Calu3 (cell line): ENCODE results near the gene MS4A4A. TPM values are rescaled to one million over a fixed set of nuclear protein-coding genes. Genes with fewer than 3 reads are reported as not detected.

Experiments used
- BruUV-seq: library from RNA; stranded (reverse); fragments of 400-500 nt; replicated peaks from 2 replicates; lab custom pipeline; 2021; lab: Mats Ljungman, UMichigan
- CTCF ChIA-PET: fragments of 300-600 bp; sonication (Branson Sonifier 250); formaldehyde crosslinking; loops from one replicate; lab custom pipeline; 2022; ENCODE audit warnings: antibody characterized with exemption; lab: Charles Lee
- DNase-seq: peaks from one replicate; pipeline ENCODE4 v3.0.0; 2022
- H3K27ac Mint-ChIP-seq: one replicate; pipeline ENCODE4 v1.8.0; 2022; ENCODE audit warnings: mixed read lengths; ENCODE audit not compliant: unreplicated experiment
- H3K27me3 Mint-ChIP-seq: one replicate; pipeline ENCODE4 v1.8.0; 2022; ENCODE audit warnings: mixed read lengths; ENCODE audit not compliant: unreplicated experiment
- H3K36me3 Mint-ChIP-seq: one replicate; pipeline ENCODE4 v1.8.0; 2022; ENCODE audit warnings: mild to moderate bottlenecking, moderate library complexity, mixed read lengths; ENCODE audit not compliant: insufficient read depth, unreplicated experiment
- H3K4me1 Mint-ChIP-seq: one replicate; pipeline ENCODE4 v1.8.0; 2022; ENCODE audit warnings: mild to moderate bottlenecking, low read depth, mixed read lengths; ENCODE audit not compliant: unreplicated experiment
- H3K4me3 Mint-ChIP-seq: one replicate; pipeline ENCODE4 v1.8.0; 2022; ENCODE audit warnings: mild to moderate bottlenecking, low read depth, moderate library complexity, mixed read lengths; ENCODE audit not compliant: unreplicated experiment
- H3K9me3 Mint-ChIP-seq: one replicate; pipeline ENCODE4 v1.8.0; 2022; ENCODE audit warnings: low read depth, mixed read lengths; ENCODE audit not compliant: unreplicated experiment
- intact Hi-C: fragments of 100-400 bp; cut with micrococcal nuclease; formaldehyde crosslinking; loops from one replicate; pipeline ENCODE4 v1.10.0; 2022; ENCODE audit not compliant: unreplicated experiment
- total RNA-seq: library from RNA; stranded (reverse); gene quantifications from 2 replicates; pipeline ENCODE4 v1.2.3, GENCODE V29; 2022
- TF ChIP-seq, protein P1 (sequence below): fragments of 200-600 bp; IDR thresholded peaks from one replicate; pipeline ENCODE4 v1.8.0; 2022; ENCODE audit warnings: antibody characterized with exemption; ENCODE audit not compliant: unreplicated experiment

MS4A4A gene
- total RNA-seq, 1 experiment from 2014 or later, result not detected

DNA sequence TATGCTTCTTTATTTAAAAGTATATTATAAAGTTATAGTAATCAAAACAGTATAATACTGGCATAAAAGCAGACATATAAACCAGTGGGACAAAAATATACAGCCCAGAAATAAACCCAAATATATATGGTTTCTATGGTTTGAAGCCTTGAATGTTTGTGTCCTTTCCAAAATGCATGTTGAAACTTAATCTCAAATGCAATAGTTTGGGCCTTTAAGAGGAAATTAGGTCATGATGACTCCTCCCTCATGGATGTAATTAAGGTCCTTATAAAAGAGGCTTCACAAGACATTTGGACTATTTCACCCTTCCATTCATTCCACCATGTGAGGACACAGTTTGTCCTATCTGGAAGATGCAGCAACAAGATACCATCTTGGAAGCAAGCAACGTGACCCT lies 46.5 kb downstream of the MS4A4A start, which contains the start of gene MS4A6E:
Gene MS4A6E, plus strand, starts transcription at position 301 of the 400 bp plus-strand sequence. CDS start 7,641 bp downstream, outside the sequence.
- H3K9me3 Mint-ChIP-seq, result no peaks in the 10 kb centered on the region
- TF ChIP-seq, protein P1, sequence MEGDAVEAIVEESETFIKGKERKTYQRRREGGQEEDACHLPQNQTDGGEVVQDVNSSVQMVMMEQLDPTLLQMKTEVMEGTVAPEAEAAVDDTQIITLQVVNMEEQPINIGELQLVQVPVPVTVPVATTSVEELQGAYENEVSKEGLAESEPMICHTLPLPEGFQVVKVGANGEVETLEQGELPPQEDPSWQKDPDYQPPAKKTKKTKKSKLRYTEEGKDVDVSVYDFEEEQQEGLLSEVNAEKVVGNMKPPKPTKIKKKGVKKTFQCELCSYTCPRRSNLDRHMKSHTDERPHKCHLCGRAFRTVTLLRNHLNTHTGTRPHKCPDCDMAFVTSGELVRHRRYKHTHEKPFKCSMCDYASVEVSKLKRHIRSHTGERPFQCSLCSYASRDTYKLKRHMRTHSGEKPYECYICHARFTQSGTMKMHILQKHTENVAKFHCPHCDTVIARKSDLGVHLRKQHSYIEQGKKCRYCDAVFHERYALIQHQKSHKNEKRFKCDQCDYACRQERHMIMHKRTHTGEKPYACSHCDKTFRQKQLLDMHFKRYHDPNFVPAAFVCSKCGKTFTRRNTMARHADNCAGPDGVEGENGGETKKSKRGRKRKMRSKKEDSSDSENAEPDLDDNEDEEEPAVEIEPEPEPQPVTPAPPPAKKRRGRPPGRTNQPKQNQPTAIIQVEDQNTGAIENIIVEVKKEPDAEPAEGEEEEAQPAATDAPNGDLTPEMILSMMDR, result no peak
- no peak within 1 kb of the TSS for H3K27ac Mint-ChIP-seq
- intact Hi-C loops, result no loop called here
- DNase-seq, result no peak
- H3K36me3 Mint-ChIP-seq, result no peaks in the 10 kb centered on the region
- H3K27me3 Mint-ChIP-seq, result no peaks in the 10 kb centered on the region
- H3K4me1 Mint-ChIP-seq, result no peaks in the 10 kb centered on the region
- CTCF ChIA-PET, result no interaction called here
- H3K4me3 Mint-ChIP-seq, result no peak within 1 kb of the TSS
- no TSS peak for BruUV-seq

DNA sequence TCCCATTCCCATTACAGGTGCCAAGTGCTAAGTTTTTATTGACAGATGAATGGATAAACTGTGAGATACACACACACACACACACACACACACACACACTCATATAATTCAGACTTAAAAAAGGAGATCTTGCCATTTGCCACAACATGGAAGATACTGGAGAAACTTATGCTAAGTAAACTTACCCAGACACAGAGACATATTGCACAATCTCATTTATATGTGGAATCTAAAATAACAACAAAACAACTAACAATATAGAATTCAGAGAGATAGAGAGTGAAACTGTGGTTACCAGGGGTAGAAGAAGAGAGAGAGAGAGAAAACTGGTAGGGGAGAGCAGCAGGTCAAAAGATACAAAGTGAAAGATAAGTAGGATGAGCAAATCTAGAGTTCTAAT lies 48.0 kb downstream of the MS4A4A start:
- H3K27me3 Mint-ChIP-seq, result no peaks in the 10 kb centered on the region
- no peaks in the 10 kb centered on the region for H3K4me1 Mint-ChIP-seq
- intact Hi-C loops, result no loop called here
- TF ChIP-seq, protein P1, result no peak
- CTCF ChIA-PET, result no interaction called here
- BruUV-seq, result no TSS peak
- DNase-seq, result no peak
- no peaks in the 10 kb centered on the region for H3K9me3 Mint-ChIP-seq
- H3K36me3 Mint-ChIP-seq, result no peaks in the 10 kb centered on the region
- H3K4me3 Mint-ChIP-seq, result no peak overlapping the region
- no peak overlapping the region for H3K27ac Mint-ChIP-seq

DNA sequence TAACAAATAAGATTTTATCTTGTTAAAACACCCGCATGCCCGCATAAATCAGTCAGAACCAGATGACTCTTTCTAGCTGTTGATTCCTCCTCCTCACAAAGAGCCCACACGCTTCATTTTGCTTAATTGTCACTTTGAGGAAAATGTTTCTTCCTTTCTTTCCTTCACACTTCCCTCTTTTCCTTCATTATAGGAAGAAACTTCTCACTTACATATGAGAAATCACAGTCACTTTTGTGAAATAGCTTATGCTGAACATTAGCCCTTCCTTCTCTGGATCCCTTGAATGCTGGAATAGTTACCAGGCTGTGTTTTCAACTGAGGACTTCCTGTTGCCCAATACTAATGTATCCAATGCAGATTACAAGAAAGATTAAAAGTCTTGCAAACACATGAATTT lies 52.4 kb downstream of the MS4A4A start:
- H3K27me3 Mint-ChIP-seq, result no peaks in the 10 kb centered on the region
- CTCF ChIA-PET, result no interaction called here
- no peak for DNase-seq
- TF ChIP-seq, protein P1, result no peak
- intact Hi-C loops, result no loop called here
- H3K4me3 Mint-ChIP-seq, result no peak overlapping the region
- BruUV-seq, result no TSS peak
- no peaks in the 10 kb centered on the region for H3K4me1 Mint-ChIP-seq
- no peaks in the 10 kb centered on the region for H3K9me3 Mint-ChIP-seq
- H3K27ac Mint-ChIP-seq, result no peak overlapping the region
- H3K36me3 Mint-ChIP-seq, result no peaks in the 10 kb centered on the region

DNA sequence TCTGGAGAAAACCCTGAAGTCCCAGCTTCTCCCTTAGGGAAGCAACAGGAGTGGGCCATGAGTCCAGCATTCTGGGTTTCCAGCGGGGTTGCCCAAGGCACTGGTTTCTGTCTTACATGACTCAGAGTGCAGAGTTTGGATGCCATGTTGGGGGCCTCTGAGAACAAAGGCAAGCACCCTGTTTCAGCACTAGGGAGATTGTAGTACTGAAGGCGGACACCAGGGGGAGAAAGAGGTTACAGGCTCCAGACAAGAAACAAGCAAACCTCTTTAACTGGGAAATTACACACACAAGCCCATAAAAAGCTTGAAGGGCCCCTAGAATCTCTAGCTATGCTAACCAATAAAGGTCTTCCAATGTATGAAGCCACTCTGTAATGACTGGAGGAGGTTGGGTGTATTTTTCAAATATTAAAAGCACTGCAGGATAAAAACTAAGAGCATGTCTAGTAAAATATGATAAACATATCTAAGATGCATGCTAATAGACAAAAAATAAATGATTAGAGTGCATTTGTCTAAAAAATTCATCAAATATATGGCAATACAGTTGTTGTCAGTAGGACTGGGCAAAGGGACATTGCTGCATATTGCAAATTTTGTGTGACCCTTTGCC lies 53.6 kb downstream of the MS4A4A start:
- intact Hi-C loops, result loop anchor here (2.0 kb wide), 1 partner anchor 69 kb away; no protein-coding TSS in a partner anchor
- BruUV-seq, result no TSS peak
- no peaks in the 10 kb centered on the region for H3K27me3 Mint-ChIP-seq
- TF ChIP-seq, protein P1, result peak; percentile 70
- CTCF ChIA-PET, result no interaction called here
- no peaks in the 10 kb centered on the region for H3K36me3 Mint-ChIP-seq
- no peaks in the 10 kb centered on the region for H3K4me1 Mint-ChIP-seq
- H3K9me3 Mint-ChIP-seq, result no peaks in the 10 kb centered on the region
- H3K4me3 Mint-ChIP-seq, result no peak overlapping the region
- peak; percentile 89 for DNase-seq
- no peak overlapping the region for H3K27ac Mint-ChIP-seq
